OCI-LY7 (cell line): ENCODE results near the gene ZNF23. TPM values are rescaled to one million over a fixed set of nuclear protein-coding genes. Genes with fewer than 3 reads are reported as not detected.

Experiments used
- BruUV-seq: library from RNA; stranded (reverse); fragments of 400-500 nt; replicated peaks from 2 replicates; lab custom pipeline; 2021; lab: Mats Ljungman, UMichigan
- CTCF ChIA-PET: fragments of 300-600 bp; sonication (Branson Sonifier 250); formaldehyde crosslinking; loops from one replicate; lab custom pipeline; 2022; ENCODE audit warnings: antibody characterized with exemption; ENCODE audit not compliant: unreplicated experiment; lab: Charles Lee
- POLR2A ChIA-PET: fragments of 300-600 bp; sonication (Branson Sonifier 250); formaldehyde crosslinking; loops from one replicate; lab custom pipeline; 2022; ENCODE audit warnings: antibody characterized with exemption; lab: Charles Lee
- DNase-seq: peaks from one replicate; pipeline ENCODE4 v3.0.0-alpha.2; 2015; ENCODE audit warnings: low spot score
- H2AFZ ChIP-seq: fragments of 200-600 bp; sonication (generic), shearing (Covaris generic); 2 replicates; pipeline ENCODE4 v1.6.1; 2014; ENCODE audit warnings: mild to moderate bottlenecking, antibody characterized with exemption, low read length, moderate library complexity
- H3K27ac ChIP-seq: fragments of 200-600 bp; sonication (generic); 2 replicates; pipeline ENCODE4 v1.5.1; 2014; ENCODE audit warnings: mixed run types, low read depth, mild to moderate bottlenecking, moderate library complexity, low read length, inconsistent platforms; ENCODE audit not compliant: poor library complexity, severe bottlenecking
- H3K36me3 ChIP-seq: fragments of 200-600 bp; sonication (generic); 2 replicates; pipeline ENCODE4 v1.6.1; 2014; ENCODE audit warnings: mild to moderate bottlenecking, antibody characterized with exemption, low read length, moderate library complexity, mixed read lengths; ENCODE audit not compliant: insufficient read depth
- H3K4me1 ChIP-seq: fragments of 200-600 bp; sonication (generic); 2 replicates; pipeline ENCODE4 v1.5.1; 2014; ENCODE audit warnings: mild to moderate bottlenecking, low read length; ENCODE audit not compliant: insufficient read depth, poor library complexity, severe bottlenecking
- H3K4me2 ChIP-seq: fragments of 200-600 bp; sonication (generic); 2 replicates; pipeline ENCODE4 v1.6.1; 2014; ENCODE audit warnings: mild to moderate bottlenecking, low read length
- H3K4me3 ChIP-seq: fragments of 200-600 bp; sonication (generic); 2 replicates; pipeline ENCODE4 v1.5.1; 2014; ENCODE audit warnings: mild to moderate bottlenecking, low read depth, low read length; ENCODE audit not compliant: poor library complexity, severe bottlenecking
- H3K79me2 ChIP-seq: fragments of 200-600 bp; sonication (generic); 2 replicates; pipeline ENCODE4 v1.6.1; 2016; ENCODE audit warnings: low read depth, mild to moderate bottlenecking, low read length, moderate library complexity, mixed read lengths; ENCODE audit not compliant: insufficient read depth
- H3K9me2 ChIP-seq: fragments of 200-600 bp; sonication (generic); 2 replicates; pipeline ENCODE4 v1.6.1; 2016; ENCODE audit warnings: mild to moderate bottlenecking, low read length, mixed read lengths; ENCODE audit not compliant: insufficient read depth
- H3K9me3 ChIP-seq: fragments of 200-600 bp; sonication (generic); 2 replicates; pipeline ENCODE4 v1.6.1; 2014; ENCODE audit warnings: mild to moderate bottlenecking, mixed run types, low read length, mixed read lengths
- H4K20me1 ChIP-seq: fragments of 200-600 bp; sonication (generic); 2 replicates; pipeline ENCODE4 v1.6.1; 2014; ENCODE audit warnings: mild to moderate bottlenecking, antibody characterized with exemption, low read length, moderate library complexity, mixed read lengths; ENCODE audit not compliant: insufficient read depth
- EZH2phosphoT487 ChIP-seq: fragments of 200-600 bp; sonication (generic); IDR thresholded peaks from 2 replicates; pipeline ENCODE4 v1.6.1; 2018; ENCODE audit warnings: low read depth, borderline replicate concordance, mild to moderate bottlenecking, mixed run types, antibody characterized with exemption, low read length, moderate library complexity, mixed read lengths
- intact Hi-C: fragments of 100-400 bp; cut with micrococcal nuclease; formaldehyde crosslinking; loops from one replicate; pipeline ENCODE4 v1.10.0; 2022; ENCODE audit not compliant: unreplicated experiment
- total RNA-seq, 2 experiments: library from RNA; depleted of rRNA in 1 of 2; stranded (reverse); fragments of >200 nt in 1 of 2; shearing (Covaris generic) in 1 of 2; gene quantifications; 2 replicates each; pipeline ENCODE4 v1.2.3, GENCODE V29; 2014 to 2022
- TF ChIP-seq, protein P1 (sequence below): fragments of 200-600 bp; sonication (generic); conservative IDR thresholded peaks from 2 replicates; pipeline ENCODE4 v1.5.1; 2014; ENCODE audit warnings: mild to moderate bottlenecking, antibody characterized with exemption, low read length, moderate library complexity, mixed read lengths

The ZNF23 gene
- total RNA-seq, 2 experiments from 2014 or later = 7.4 to 11.8 TPM

GRCh38 chr16:71441348-71442050 is 20.5 kb downstream of the ZNF23 start:
- POLR2A ChIA-PET = no interaction called here
- no peaks in the 10 kb centered on the region for H3K9me3 ChIP-seq

GRCh38 chr16:71440669-71441347 is 21.2 kb downstream of the ZNF23 start:
- BruUV-seq = no TSS peak
- TF ChIP-seq EZH2phosphoT487 = no peak
- TF ChIP-seq, protein P1, sequence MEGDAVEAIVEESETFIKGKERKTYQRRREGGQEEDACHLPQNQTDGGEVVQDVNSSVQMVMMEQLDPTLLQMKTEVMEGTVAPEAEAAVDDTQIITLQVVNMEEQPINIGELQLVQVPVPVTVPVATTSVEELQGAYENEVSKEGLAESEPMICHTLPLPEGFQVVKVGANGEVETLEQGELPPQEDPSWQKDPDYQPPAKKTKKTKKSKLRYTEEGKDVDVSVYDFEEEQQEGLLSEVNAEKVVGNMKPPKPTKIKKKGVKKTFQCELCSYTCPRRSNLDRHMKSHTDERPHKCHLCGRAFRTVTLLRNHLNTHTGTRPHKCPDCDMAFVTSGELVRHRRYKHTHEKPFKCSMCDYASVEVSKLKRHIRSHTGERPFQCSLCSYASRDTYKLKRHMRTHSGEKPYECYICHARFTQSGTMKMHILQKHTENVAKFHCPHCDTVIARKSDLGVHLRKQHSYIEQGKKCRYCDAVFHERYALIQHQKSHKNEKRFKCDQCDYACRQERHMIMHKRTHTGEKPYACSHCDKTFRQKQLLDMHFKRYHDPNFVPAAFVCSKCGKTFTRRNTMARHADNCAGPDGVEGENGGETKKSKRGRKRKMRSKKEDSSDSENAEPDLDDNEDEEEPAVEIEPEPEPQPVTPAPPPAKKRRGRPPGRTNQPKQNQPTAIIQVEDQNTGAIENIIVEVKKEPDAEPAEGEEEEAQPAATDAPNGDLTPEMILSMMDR = peak; percentile 50
- Histone ChIP-seq H3K9me3 (no peaks in the 10 kb centered on the region), H2AFZ (no peak overlapping the region), H3K36me3 (no peaks in the 10 kb centered on the region), H3K4me2 (no peak overlapping the region), H3K27ac (no peak overlapping the region), H3K4me3 (no peak overlapping the region), H3K9me2 (no peaks in the 10 kb centered on the region), H4K20me1 (no peaks in the 10 kb centered on the region), H3K4me1 (no peaks in the 10 kb centered on the region), H3K79me2 (no peaks in the 10 kb centered on the region)
- no peak for DNase-seq
- POLR2A ChIA-PET = interaction anchor here (0.7 kb wide), 1 partner anchor 95 kb away, joined by 3 read pairs; no protein-coding TSS in a partner anchor
- intact Hi-C loops = no loop called here
- CTCF ChIA-PET = no interaction called here

More at GRCh38 chr16:71441348-71442050, 20.5 kb downstream of the ZNF23 start:
- H3K9me2 ChIP-seq = no peaks in the 10 kb centered on the region
- H3K4me2 ChIP-seq = no peak overlapping the region
- CTCF ChIA-PET = no interaction called here
- no peaks in the 10 kb centered on the region for H3K4me1 ChIP-seq
- no peak overlapping the region for H3K4me3 ChIP-seq
- H2AFZ ChIP-seq = no peak overlapping the region
- DNase-seq = no peak
- TF ChIP-seq, protein P1 = no peak
- TF ChIP-seq EZH2phosphoT487 = no peak
- H3K36me3 ChIP-seq = no peaks in the 10 kb centered on the region
- H3K79me2 ChIP-seq = no peaks in the 10 kb centered on the region
- BruUV-seq = no TSS peak
- intact Hi-C loops = no loop called here
- no peaks in the 10 kb centered on the region for H4K20me1 ChIP-seq
- H3K27ac ChIP-seq = no peak overlapping the region

DNA sequence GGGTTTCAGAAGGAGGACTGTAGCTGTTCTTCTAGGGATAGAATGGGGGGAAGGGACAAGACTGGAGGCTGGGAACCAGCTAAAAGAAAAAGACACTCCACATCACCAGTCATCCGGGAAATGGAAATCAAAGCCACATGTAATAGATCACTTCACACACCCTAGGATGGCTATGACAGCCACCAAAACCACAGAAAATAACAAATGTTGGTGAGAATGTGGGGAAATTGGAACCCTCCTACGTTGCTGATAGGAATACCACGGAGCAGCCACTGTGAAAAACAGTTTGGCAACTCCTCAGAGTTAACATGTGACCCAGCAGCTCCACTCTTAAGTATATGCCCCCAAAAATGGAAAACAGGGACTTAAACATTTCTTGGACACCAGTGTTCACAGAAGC is 22.5 kb downstream of the ZNF23 start:
- Histone ChIP-seq H2AFZ (no peak overlapping the region), H3K36me3 (no peaks in the 10 kb centered on the region), H4K20me1 (no peaks in the 10 kb centered on the region), H3K4me2 (no peak overlapping the region), H3K4me1 (no peaks in the 10 kb centered on the region), H3K9me3 (no peaks in the 10 kb centered on the region), H3K9me2 (no peaks in the 10 kb centered on the region), H3K79me2 (no peaks in the 10 kb centered on the region), H3K27ac (no peak overlapping the region), H3K4me3 (no peak overlapping the region)
- ChIA-PET POLR2A (no interaction called here), CTCF (no interaction called here)
- no peak for TF ChIP-seq EZH2phosphoT487
- TF ChIP-seq, protein P1 = no peak
- intact Hi-C loops = no loop called here
- DNase-seq = no peak
- BruUV-seq = no TSS peak
